Hindlimb muscle (tissue), 1 donor: ENCODE results near the gene AGMO. TPM values are rescaled to one million over a fixed set of nuclear protein-coding genes. Genes with fewer than 3 reads are reported as not detected.

ENCODE experiments used
- DNase-seq: peaks from one replicate; pipeline ENCODE4 v3.0.0-alpha.2; 2013
- polyA plus RNA-seq: library from polyadenylated mRNA; unstranded; fragments of 120-200 nt; gene quantifications from one replicate; pipeline ENCODE4 v1.2.1, GENCODE V29; 2013; ENCODE audit not compliant: insufficient read length

The AGMO gene
- polyA plus RNA-seq, 1 donor = 0.18 TPM

GRCh38 chr7:15494711-15495110 is 67.1 kb downstream of the AGMO start:
- DNase-seq = no peak

DNA sequence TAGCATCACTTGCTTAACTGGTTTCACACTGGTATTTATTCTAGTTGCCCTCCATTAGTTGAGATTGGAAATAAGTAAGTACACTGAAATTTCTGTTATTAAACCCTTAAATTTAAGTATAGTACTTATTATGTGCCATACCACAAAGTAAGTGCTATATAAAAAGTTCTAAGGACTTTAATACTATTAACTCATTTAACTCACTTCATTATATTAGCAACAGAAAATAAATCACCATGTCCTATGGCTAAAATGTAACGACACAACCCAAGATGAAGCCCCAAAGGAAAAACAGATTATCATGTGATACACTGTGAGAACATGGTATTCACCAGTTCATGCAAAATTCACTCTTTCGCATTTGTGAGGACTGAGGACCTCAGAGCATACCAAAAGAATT is 70.5 kb downstream of the AGMO start:
- no peak for DNase-seq

GRCh38 chr7:15490291-15490690 is 71.5 kb downstream of the AGMO start:
- DNase-seq = peak; percentile 54

DNA sequence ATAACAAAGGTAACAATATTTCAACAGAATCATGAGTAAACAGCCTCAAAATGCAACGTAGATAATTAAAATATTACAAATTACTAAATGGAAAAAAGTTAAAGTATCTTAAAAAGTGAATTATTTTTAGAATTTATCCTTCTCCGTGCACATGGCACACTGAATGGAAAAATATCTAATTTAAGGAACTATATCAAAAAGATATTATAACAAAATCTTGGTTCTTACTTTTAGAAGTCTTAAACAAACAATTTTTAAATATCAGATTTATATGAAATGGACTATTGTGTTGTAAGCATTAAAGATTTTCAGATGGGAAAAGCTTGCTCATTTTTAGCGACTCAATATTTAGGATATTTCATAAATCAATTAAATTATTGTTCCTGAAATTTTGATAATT is 72.0 kb downstream of the AGMO start:
- DNase-seq = no peak

- DNase-seq = peak; percentile 74
Measured at GRCh38 chr7:15489383-15489782, 72.4 kb downstream of the AGMO start.

DNA sequence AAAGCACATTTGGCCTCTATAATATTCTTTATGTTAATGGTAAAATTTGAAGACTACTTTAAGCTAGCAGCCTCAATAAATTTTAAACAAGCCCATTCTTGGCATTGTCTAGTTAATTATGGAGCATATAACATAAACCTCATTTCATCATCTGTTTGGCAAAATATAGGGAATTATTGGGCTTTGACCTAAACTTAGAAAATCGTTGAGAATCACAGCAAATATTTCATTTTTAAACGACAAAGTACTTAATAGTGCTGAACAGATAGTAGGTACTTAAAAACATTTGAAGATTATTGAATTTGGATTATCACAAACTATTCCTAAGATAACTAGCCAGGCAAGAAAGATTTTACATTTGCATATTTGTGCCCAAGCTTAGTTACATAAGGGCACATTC is 73.4 kb downstream of the AGMO start:
- no peak for DNase-seq

DNA sequence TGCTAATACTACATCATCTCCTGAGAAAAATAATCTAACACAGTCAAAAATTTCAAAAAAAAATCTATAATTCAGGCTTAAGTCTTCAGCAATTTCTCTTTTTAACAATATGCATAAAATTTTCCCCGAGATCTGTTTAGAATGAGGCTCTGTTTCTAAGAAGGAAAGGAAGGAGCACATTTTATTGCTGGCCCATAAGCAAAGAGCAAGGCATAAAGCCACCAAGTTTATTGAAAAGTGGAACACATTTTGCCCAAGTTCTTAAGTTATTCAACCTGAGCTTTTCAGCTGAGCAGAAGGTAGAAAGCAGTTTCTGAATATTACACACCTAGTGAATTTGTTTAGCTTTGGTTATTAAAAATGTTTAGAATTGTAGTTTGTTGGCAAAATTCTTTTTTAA is 73.9 kb downstream of the AGMO start:
- peak; percentile 46 for DNase-seq

DNA sequence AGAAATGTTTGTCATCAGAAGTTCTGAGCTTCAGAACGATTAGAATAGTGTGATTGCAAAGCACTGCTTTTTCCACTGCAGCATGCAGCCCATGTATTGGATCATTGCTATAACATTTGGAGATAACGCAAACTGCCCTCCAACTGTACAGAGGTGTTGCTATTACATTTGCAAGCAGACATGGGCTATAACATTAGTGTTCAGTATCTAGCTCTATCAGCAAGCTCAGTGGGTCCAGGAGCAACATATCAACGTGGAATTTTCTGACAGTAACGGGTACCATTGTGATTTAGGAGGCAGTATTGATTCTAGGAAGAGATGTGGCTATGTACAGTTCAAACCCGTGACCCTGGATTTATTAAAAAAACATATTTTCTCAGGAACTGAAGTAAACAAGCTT is 75.8 kb downstream of the AGMO start:
- DNase-seq = no peak

DNA sequence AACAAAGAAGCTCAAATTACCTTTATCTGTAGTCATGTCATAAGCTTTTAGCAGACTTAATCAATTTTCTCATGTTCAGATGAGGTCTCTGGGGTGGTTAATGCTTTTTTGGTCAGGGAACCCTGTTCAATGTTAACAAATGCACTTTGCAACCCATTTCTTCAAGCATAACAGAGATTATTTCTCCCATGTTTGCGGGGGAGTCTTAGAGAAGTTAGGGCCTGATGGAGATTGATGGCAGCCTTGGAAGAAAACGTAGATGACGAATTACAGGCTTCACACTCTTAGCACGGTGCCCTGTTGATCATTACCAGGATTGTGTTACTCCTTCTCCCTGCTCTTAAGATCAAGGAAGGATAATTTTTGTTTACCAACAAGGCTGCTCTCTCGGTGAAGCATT is 76.4 kb downstream of the AGMO start:
- DNase-seq = no peak

- DNase-seq = no peak
Measured at GRCh38 chr7:15481132-15481531, 80.7 kb downstream of the AGMO start.

GRCh38 chr7:15478401-15478800 is 83.4 kb downstream of the AGMO start:
- DNase-seq = no peak

- DNase-seq = no peak
Measured at GRCh38 chr7:15476531-15476918, 85.3 kb downstream of the AGMO start.

GRCh38 chr7:15475808-15476530 is 85.8 kb downstream of the AGMO start:
- DNase-seq = peak; percentile 62

GRCh38 chr7:15471669-15471950 is 90.2 kb downstream of the AGMO start:
- DNase-seq = no peak

DNA sequence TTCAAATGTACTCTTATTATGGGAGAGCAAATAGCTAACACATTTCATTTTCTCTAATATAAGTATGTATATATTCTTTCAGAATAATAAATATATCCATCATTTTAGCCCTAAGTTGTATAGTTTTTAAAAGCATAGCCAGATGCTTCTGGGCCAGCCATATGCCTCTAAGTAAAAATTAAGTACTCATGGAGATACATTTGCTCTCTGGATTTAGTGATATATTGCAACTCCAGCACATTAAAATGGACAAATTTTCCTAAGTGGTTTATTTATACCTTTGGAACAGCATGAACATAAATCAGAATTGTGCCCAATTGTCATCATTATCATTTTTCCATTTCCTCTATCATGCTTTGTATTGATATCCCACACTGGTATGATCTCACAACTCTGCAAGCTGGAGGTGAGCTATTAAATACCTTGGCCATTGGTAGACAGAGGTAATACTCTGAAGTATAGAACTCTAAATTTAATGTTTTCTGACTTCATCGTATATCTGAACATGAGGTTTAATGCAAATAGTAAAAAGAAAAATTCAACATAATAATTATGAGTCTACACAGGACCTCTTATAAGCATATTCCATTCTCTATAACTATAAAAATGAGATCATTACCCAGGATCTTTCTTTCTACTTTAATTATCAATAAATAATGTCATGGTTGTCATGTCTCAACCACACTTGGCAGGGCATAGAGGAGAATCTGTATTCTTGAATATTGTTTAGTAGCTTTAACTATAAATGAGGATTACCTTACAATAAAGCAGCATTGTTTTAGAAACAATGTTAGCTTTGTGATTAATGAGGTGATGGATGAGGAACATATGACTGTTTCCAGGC is 90.8 kb downstream of the AGMO start:
- DNase-seq = no peak

- DNase-seq = no peak
Measured at GRCh38 chr7:15464667-15465121, 97.1 kb downstream of the AGMO start.

GRCh38 chr7:15463801-15464666 is 97.8 kb downstream of the AGMO start:
- no peak for DNase-seq

GRCh38 chr7:15462721-15463389 is 99.0 kb downstream of the AGMO start:
- DNase-seq = no peak

- no peak for DNase-seq
Measured at GRCh38 chr7:15461576-15461975, 100.2 kb downstream of the AGMO start.

DNA sequence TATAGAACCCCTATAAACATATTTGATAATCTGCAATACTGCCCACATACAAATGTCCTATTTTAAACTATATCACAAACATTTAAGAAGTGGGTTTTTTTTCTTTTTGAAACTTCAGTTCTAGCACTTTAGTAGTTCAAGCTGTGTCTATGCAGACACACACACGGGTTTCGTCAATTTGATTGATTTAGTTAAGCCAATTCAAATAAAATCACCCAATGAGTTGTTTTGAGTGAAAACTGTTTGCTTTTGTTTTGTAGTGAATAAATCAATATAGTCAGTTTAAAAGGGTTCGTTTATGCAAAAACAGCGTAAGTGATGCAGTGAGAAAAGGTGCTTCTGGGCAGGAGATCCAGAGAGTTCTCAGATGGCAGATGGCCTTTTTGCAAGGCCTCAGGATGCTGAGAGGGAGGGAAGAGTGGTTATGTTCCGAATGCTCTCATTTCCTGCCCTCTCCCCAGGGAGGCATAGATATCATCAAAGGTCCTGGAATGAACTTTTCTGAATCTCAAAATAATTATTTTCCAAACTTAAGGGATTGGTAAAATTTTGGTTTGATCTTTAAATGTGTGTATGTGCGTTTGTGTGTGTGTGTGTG is 102.7 kb downstream of the AGMO start:
- peak; percentile 36 for DNase-seq

DNA sequence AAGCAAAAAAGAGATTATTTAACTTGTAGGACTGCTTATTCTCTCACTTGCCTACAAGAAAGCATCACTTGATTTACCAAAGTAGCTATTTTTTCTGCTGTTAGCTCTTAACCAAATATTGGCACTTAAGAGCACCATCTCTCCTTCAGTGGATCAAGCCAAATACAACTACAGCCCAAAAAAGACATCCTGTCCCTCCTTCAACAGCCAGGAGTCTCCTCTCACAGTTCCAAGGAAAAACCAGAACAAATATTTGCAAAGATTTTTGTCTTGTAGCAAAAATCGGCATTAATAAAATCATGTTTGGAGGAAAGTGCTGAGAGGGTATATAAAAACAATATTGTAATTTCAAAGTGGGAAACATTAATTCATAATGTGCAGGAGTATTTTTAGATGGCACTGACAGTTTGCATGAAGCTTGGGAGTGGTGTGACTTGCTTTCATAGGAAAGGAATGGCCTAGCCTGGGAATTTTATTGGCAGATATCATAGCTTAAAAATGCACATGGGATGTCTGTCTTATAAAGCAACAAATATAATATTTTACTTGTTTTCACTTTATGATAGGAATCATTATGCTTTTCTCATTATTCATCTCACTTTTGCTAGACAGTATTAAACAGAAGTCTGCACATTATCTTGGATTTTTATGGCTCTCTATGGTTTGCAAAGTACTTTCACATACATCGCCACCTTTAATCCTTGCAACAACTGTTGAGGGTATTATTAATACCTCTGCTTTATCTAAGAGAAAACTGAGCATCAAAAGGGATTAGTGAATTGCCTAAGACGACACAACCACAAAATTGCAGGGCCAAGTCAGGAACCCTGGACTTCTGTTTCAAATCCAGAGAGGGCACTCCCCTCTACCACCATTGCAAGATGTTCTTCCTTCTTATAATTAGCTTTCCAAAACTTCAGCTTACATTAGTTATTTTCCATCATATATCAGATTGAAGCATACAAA is 103.5 kb downstream of the AGMO start:
- DNase-seq = peak; percentile 38
